GM13976 (cell line): ENCODE measurements around the gene AREG.

Experiments used
- DNase-seq: peaks from one replicate; pipeline ENCODE4 v3.0.0; 2012; ENCODE audit warnings: low spot score
- CTCF ChIP-seq: IDR thresholded peaks from 2 replicates; pipeline ENCODE4 v1.5.1; 2012; ENCODE audit warnings: borderline replicate concordance, mild to moderate bottlenecking; ENCODE audit not compliant: insufficient read depth; ENCODE audit errors: extremely low read depth, missing control alignments, control extremely low read depth
- in situ Hi-C: fragments of 300-500 bp; cut with MboI; formaldehyde crosslinking; loops from one replicate; pipeline ENCODE4 v1.12.0; 2022; ENCODE audit warnings: low sequenced_read_pairs, mixed read lengths, inconsistent platforms; ENCODE audit not compliant: unreplicated experiment

The AREG gene

GRCh38 chr4:74415602-74416300 is 29.2 kb upstream of the AREG start:
- TF ChIP-seq CTCF, result no peak
- in situ Hi-C loops, result no loop called here
- DNase-seq, result no peak

- no peak for TF ChIP-seq CTCF
- DNase-seq, result no peak
- in situ Hi-C loops, result no loop called here
These were observed 26.8 kb upstream of the AREG start for GRCh38 chr4:74418063-74418670.

GRCh38 chr4:74420863-74421262 is 24.1 kb upstream of the AREG start:
- in situ Hi-C loops, result no loop called here
- DNase-seq, result no peak
- TF ChIP-seq CTCF, result no peak

GRCh38 chr4:74423104-74423503 is 21.8 kb upstream of the AREG start:
- in situ Hi-C loops, result no loop called here
- DNase-seq, result no peak

GRCh38 chr4:74424111-74424510 is 20.8 kb upstream of the AREG start:
- no peak for DNase-seq
- no peak for TF ChIP-seq CTCF
- in situ Hi-C loops, result no loop called here

More at GRCh38 chr4:74423104-74423503, 21.8 kb upstream of the AREG start:
- TF ChIP-seq CTCF, result no peak

- in situ Hi-C loops, result no loop called here
- no peak for DNase-seq
- TF ChIP-seq CTCF, result no peak
These were observed 18.8 kb upstream of the AREG start for GRCh38 chr4:74426101-74426500.

- no peak for DNase-seq
- TF ChIP-seq CTCF, result no peak
- in situ Hi-C loops, result no loop called here
These were observed 16.7 kb upstream of the AREG start for GRCh38 chr4:74428276-74428675.
